ENCODE data around the gene CACNA1I.

- no peak for TF ChIP-seq POLR2A (IDR thresholded peaks at IDR 0.05; ENCODE audit: low read depth, low read length)
- no peak for TF ChIP-seq TAF1 (IDR thresholded peaks at IDR 0.05; ENCODE audit: borderline replicate concordance, low read depth, low read length)
Observed at GRCh38 chr22:39622881-39623367, 52.4 kb downstream of the CACNA1I start.
